Naive thymus-derived CD4-positive, alpha-beta T cell (primary cell): Measurements from ENCODE around the gene CENPVL3. TPM values are rescaled to one million over a fixed set of nuclear protein-coding genes. Genes with fewer than 3 reads are reported as not detected.
A peak's percentile ranks its signal among the peaks of the same experiment; 100 is the strongest.

Source experiments
- ATAC-seq: fragments of 150-1000 bp; cut with Tn5 transposase; 2 replicates; pipeline ENCODE4 v1.10.0; 2021; ENCODE audit warnings: mild to moderate bottlenecking, moderate library complexity
- CTCF ChIA-PET: fragments of 350-600 bp; sonication (Branson Sonifier 250); formaldehyde crosslinking; loops from one replicate; lab custom pipeline; 2021; ENCODE audit warnings: antibody characterized with exemption; lab: Charles Lee
- POLR2A ChIA-PET: fragments of 350-600 bp; sonication (Branson Sonifier 250); formaldehyde crosslinking; loops from one replicate; lab custom pipeline; 2021; ENCODE audit warnings: antibody characterized with exemption, inconsistent platforms; lab: Charles Lee
- DNase-seq, 9 donors: peaks; one replicate each; pipeline versions ENCODE4 v3.0.0 to v3.0.0-alpha.2; 2020 to 2022; ENCODE audit warnings: mixed read lengths in 1 of 9
- H3K27ac ChIP-seq: one replicate; pipeline ENCODE4 v1.7.0; 2013; ENCODE audit warnings: mild to moderate bottlenecking, low read depth, low read length, moderate library complexity
- H3K27me3 ChIP-seq, 2 donors: one replicate each; pipeline ENCODE4 v1.7.0; 2013; ENCODE audit warnings: low read length in 2 of 2, mild to moderate bottlenecking in 2 of 2, moderate library complexity in 2 of 2; ENCODE audit not compliant: control insufficient read depth in 2 of 2, insufficient read depth in 2 of 2
- H3K36me3 ChIP-seq, 3 experiments: 1 replicate in 2 of 3; 2 replicates in 1 of 3; pipeline ENCODE4 v1.7.0; 2013; ENCODE audit warnings: low read length in 3 of 3, mild to moderate bottlenecking in 3 of 3, moderate library complexity in 1 of 3; ENCODE audit not compliant: insufficient read depth in 3 of 3, control insufficient read depth in 2 of 3
- H3K4me1 ChIP-seq, 2 donors: one replicate each; pipeline ENCODE4 v1.7.0; 2013; ENCODE audit warnings: low read length in 2 of 2, mild to moderate bottlenecking in 2 of 2, moderate library complexity in 1 of 2; ENCODE audit not compliant: control insufficient read depth in 2 of 2, insufficient read depth in 2 of 2
- H3K4me3 ChIP-seq: 2 replicates; pipeline ENCODE4 v1.7.0; 2013; ENCODE audit warnings: mild to moderate bottlenecking, low read length
- H3K9me3 ChIP-seq, 3 experiments: 1 replicate in 2 of 3; 2 replicates in 1 of 3; pipeline ENCODE4 v1.7.0; 2013; ENCODE audit warnings: low read length in 3 of 3; ENCODE audit not compliant: control insufficient read depth in 2 of 3
- H3K27ac Mint-ChIP-seq, 9 donors: one replicate each; pipeline ENCODE4 v1.8.0; 2020 to 2022; ENCODE audit warnings: mixed read lengths in 9 of 9, mild to moderate bottlenecking in 8 of 9, moderate library complexity in 5 of 9, inconsistent platforms in 2 of 9
- H3K27me3 Mint-ChIP-seq, 5 donors: one replicate each; pipeline ENCODE4 v1.8.0; 2021 to 2022; ENCODE audit warnings: mixed read lengths in 5 of 5, mild to moderate bottlenecking in 1 of 5
- H3K36me3 Mint-ChIP-seq, 5 donors: one replicate each; pipeline ENCODE4 v1.8.0; 2020 to 2022; ENCODE audit warnings: mixed read lengths in 5 of 5, mild to moderate bottlenecking in 3 of 5, inconsistent platforms in 1 of 5
- H3K4me1 Mint-ChIP-seq, 7 donors: one replicate each; pipeline ENCODE4 v1.8.0; 2020 to 2022; ENCODE audit warnings: mixed read lengths in 7 of 7, mild to moderate bottlenecking in 3 of 7, inconsistent platforms in 1 of 7
- H3K4me3 Mint-ChIP-seq, 10 donors: one replicate each; pipeline ENCODE4 v1.8.0; 2020 to 2022; ENCODE audit warnings: mild to moderate bottlenecking in 10 of 10, mixed read lengths in 10 of 10, moderate library complexity in 6 of 10, inconsistent platforms in 2 of 10
- H3K9me3 Mint-ChIP-seq, 11 donors: one replicate each; pipeline ENCODE4 v1.8.0; 2020 to 2022; ENCODE audit warnings: mixed read lengths in 11 of 11, mild to moderate bottlenecking in 4 of 11, inconsistent platforms in 1 of 11, moderate library complexity in 1 of 11
- intact Hi-C, 2 donors: fragments of 100-400 bp; cut with micrococcal nuclease; formaldehyde crosslinking; loops; one replicate each; pipeline ENCODE4 v1.15.1; 2023
- polyA plus RNA-seq, 2 donors: library from polyadenylated mRNA; unstranded; fragments of 300-500 nt; fragmentation: Illumina TruSeq; gene quantifications; one replicate each; pipeline ENCODE4 v1.2.3, GENCODE V29; 2021
- total RNA-seq, 6 experiments: library from RNA in 5 of 6; stranded (reverse) in 5 of 6; gene quantifications; 1 replicate in 5 of 6; 2 replicates in 1 of 6; pipeline ENCODE4 v1.2.3 and lab custom pipeline; 2021 to 2026

The CENPVL3 gene
- total and polyA plus RNA-seq, 7 experiments from 2014 or later = 0.12 TPM; not detected in 6

- Histone ChIP-seq H3K4me1 (no peaks in the 10 kb centered on the region), H3K36me3 (no peaks in the 10 kb centered on the region), H3K27ac (no peak overlapping the region), H3K27me3 (no peaks in the 10 kb centered on the region), H3K4me3 (no peak overlapping the region), H3K9me3 (no peaks in the 10 kb centered on the region)
- CTCF ChIA-PET = no interaction called here
- peaks cover 0 to 8% (median 5%) of the 10 kb centered on the region in 5 donors for H3K27me3 Mint-ChIP-seq
- H3K4me3 Mint-ChIP-seq = no peak overlapping the region
- POLR2A ChIA-PET = no interaction called here
- H3K9me3 Mint-ChIP-seq = no peaks in the 10 kb centered on the region
- ATAC-seq (no peak), DNase-seq (no peak)
- intact Hi-C loops = no loop called here
- no peak overlapping the region for H3K27ac Mint-ChIP-seq
- peaks cover 0 to 6% (median 0%) of the 10 kb centered on the region in 7 donors for H3K4me1 Mint-ChIP-seq
- no peaks in the 10 kb centered on the region for H3K36me3 Mint-ChIP-seq
Measured at GRCh38 chrX:51608766-51609165, 9.9 kb downstream of the CENPVL3 start.

GRCh38 chrX:51608126-51608525 is 10.6 kb downstream of the CENPVL3 start:
- Mint-ChIP-seq H3K27ac (no peak overlapping the region), H3K4me3 (peak overlapping the region in 1 of 10 donors; percentile 45), H3K27me3 (peaks cover 0 to 7% (median 3%) of the 10 kb centered on the region in 5 donors), H3K36me3 (no peaks in the 10 kb centered on the region), H3K4me1 (peaks cover 0 to 6% (median 0%) of the 10 kb centered on the region in 7 donors), H3K9me3 (no peaks in the 10 kb centered on the region)
- DNase-seq (no peak), ATAC-seq (no peak)
- ChIA-PET CTCF (no interaction called here), POLR2A (no interaction called here)
- Histone ChIP-seq H3K4me3 (no peak overlapping the region), H3K27ac (no peak overlapping the region), H3K36me3 (no peaks in the 10 kb centered on the region), H3K9me3 (no peaks in the 10 kb centered on the region), H3K4me1 (no peaks in the 10 kb centered on the region), H3K27me3 (no peaks in the 10 kb centered on the region)
- intact Hi-C loops = no loop called here

- H3K27me3 Mint-ChIP-seq = peaks cover 0 to 2% (median under 1%) of the 10 kb centered on the region in 5 donors
- H3K36me3 ChIP-seq = no peaks in the 10 kb centered on the region
- ChIA-PET CTCF (no interaction called here), POLR2A (no interaction called here)
- H3K36me3 Mint-ChIP-seq = no peaks in the 10 kb centered on the region
- H3K4me3 ChIP-seq = no peak overlapping the region
- no peaks in the 10 kb centered on the region for H3K27me3 ChIP-seq
- peaks cover 0 to 6% (median 0%) of the 10 kb centered on the region in 7 donors for H3K4me1 Mint-ChIP-seq
- no peak overlapping the region for H3K4me3 Mint-ChIP-seq
- H3K9me3 Mint-ChIP-seq = no peaks in the 10 kb centered on the region
- H3K4me1 ChIP-seq = no peaks in the 10 kb centered on the region
- H3K9me3 ChIP-seq = no peaks in the 10 kb centered on the region
- ATAC-seq = no peak
- no peak overlapping the region for H3K27ac Mint-ChIP-seq
- H3K27ac ChIP-seq = no peak overlapping the region
- no peak for DNase-seq
- intact Hi-C loops = no loop called here
Measured at GRCh38 chrX:51606446-51606845, 12.3 kb downstream of the CENPVL3 start.

GRCh38 chrX:51598899-51599298 is 19.8 kb downstream of the CENPVL3 start:
- POLR2A ChIA-PET = no interaction called here
- no peak for ATAC-seq

GRCh38 chrX:51571874-51572273 is 46.8 kb downstream of the CENPVL3 start:
- H3K36me3 Mint-ChIP-seq = no peaks in the 10 kb centered on the region
- CTCF ChIA-PET = no interaction called here
- Histone ChIP-seq H3K27me3 (no peaks in the 10 kb centered on the region), H3K4me1 (no peaks in the 10 kb centered on the region), H3K27ac (no peak overlapping the region), H3K9me3 (no peaks in the 10 kb centered on the region), H3K36me3 (no peaks in the 10 kb centered on the region), H3K4me3 (no peak overlapping the region)
- intact Hi-C loops = no loop called here
- H3K27me3 Mint-ChIP-seq = peaks cover 0 to 7% (median 2%) of the 10 kb centered on the region in 5 donors
- H3K27ac Mint-ChIP-seq = no peak overlapping the region
- POLR2A ChIA-PET = no interaction called here
- no peaks in the 10 kb centered on the region for H3K9me3 Mint-ChIP-seq
- ATAC-seq (no peak), DNase-seq (no peak)
- no peak overlapping the region for H3K4me3 Mint-ChIP-seq
- H3K4me1 Mint-ChIP-seq = no peaks in the 10 kb centered on the region

More at GRCh38 chrX:51598899-51599298, 19.8 kb downstream of the CENPVL3 start:
- Mint-ChIP-seq H3K27me3 (peaks cover 0 to 22% (median 15%) of the 10 kb centered on the region in 5 donors), H3K4me1 (no peaks in the 10 kb centered on the region), H3K36me3 (no peaks in the 10 kb centered on the region), H3K4me3 (no peak overlapping the region), H3K27ac (peak overlapping the region in 1 of 9 donors; percentile 6), H3K9me3 (peaks cover 0 to 2% (median 0%) of the 10 kb centered on the region in 11 donors)
- Histone ChIP-seq H3K27ac (no peak overlapping the region), H3K27me3 (no peaks in the 10 kb centered on the region), H3K36me3 (no peaks in the 10 kb centered on the region), H3K4me3 (no peak overlapping the region), H3K4me1 (no peaks in the 10 kb centered on the region), H3K9me3 (no peaks in the 10 kb centered on the region)
- intact Hi-C loops = no loop called here
- CTCF ChIA-PET = no interaction called here
- no peak for DNase-seq

- Mint-ChIP-seq H3K9me3 (no peaks in the 10 kb centered on the region), H3K36me3 (no peaks in the 10 kb centered on the region), H3K4me1 (no peaks in the 10 kb centered on the region), H3K27me3 (peaks cover 0 to under 1% (median 0%) of the 10 kb centered on the region in 5 donors), H3K4me3 (no peak overlapping the region), H3K27ac (no peak overlapping the region)
- no peaks in the 10 kb centered on the region for H3K4me1 ChIP-seq
- POLR2A ChIA-PET = no interaction called here
- intact Hi-C loops = no loop called here
- CTCF ChIA-PET = no interaction called here
- no peaks in the 10 kb centered on the region for H3K27me3 ChIP-seq
- H3K4me3 ChIP-seq = no peak overlapping the region
- ATAC-seq (no peak), DNase-seq (no peak)
- H3K9me3 ChIP-seq = no peaks in the 10 kb centered on the region
- no peaks in the 10 kb centered on the region for H3K36me3 ChIP-seq
- no peak overlapping the region for H3K27ac ChIP-seq
Measured at GRCh38 chrX:51569561-51569960, 49.2 kb downstream of the CENPVL3 start.

GRCh38 chrX:51568586-51568985 is 50.1 kb downstream of the CENPVL3 start:
- no peak overlapping the region for H3K4me3 ChIP-seq
- ChIA-PET CTCF (no interaction called here), POLR2A (no interaction called here)
- H3K27me3 ChIP-seq = no peaks in the 10 kb centered on the region
- peaks cover 0 to 2% (median 0%) of the 10 kb centered on the region in 11 donors for H3K9me3 Mint-ChIP-seq
- H3K36me3 Mint-ChIP-seq = no peaks in the 10 kb centered on the region
- no peaks in the 10 kb centered on the region for H3K9me3 ChIP-seq
- no peak overlapping the region for H3K27ac Mint-ChIP-seq
- H3K4me1 ChIP-seq = no peaks in the 10 kb centered on the region
- no peaks in the 10 kb centered on the region for H3K4me1 Mint-ChIP-seq
- no peaks in the 10 kb centered on the region for H3K36me3 ChIP-seq
- no peak for ATAC-seq
- intact Hi-C loops = no loop called here
- no peak overlapping the region for H3K27ac ChIP-seq
- no peak for DNase-seq
- no peak overlapping the region for H3K4me3 Mint-ChIP-seq
- no peaks in the 10 kb centered on the region for H3K27me3 Mint-ChIP-seq
